OCI-LY3 (cell line): ENCODE measurements around the gene NEIL1.

Source experiments
- EZH2phosphoT487 ChIP-seq: fragments of 200-600 bp; shearing (Covaris generic); IDR thresholded peaks from 2 replicates; pipeline ENCODE4 v1.6.1; 2018; ENCODE audit warnings: antibody characterized with exemption, mixed run types, low read depth
- TF ChIP-seq, protein P1 (sequence below): fragments of 200-600, 300-600 bp; sonication (generic); IDR thresholded peaks from 2 replicates; pipeline ENCODE4 v1.5.1; 2014; ENCODE audit warnings: antibody characterized with exemption, low read length, low read depth

DNA sequence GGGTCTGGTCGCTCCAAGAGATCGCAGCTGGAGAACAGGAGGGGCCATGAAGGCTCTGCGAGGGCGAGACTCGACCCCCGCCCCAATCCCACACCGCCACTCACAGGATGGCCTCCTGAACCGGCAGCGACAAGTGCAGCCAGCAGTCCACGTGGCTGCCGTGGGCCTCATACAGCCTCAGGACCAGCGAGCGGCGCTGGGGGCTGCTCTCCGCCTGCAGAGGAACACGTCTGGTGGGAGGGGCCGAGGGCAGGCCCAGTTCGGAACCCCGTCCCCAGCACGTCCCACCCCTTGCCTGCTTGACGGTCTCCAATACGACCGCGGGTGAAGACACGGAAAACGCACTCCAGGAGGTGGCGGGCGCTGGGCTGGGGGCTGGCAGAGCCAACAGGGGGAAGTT, 9.2 kb downstream of the NEIL1 start:
- TF ChIP-seq, protein P1, sequence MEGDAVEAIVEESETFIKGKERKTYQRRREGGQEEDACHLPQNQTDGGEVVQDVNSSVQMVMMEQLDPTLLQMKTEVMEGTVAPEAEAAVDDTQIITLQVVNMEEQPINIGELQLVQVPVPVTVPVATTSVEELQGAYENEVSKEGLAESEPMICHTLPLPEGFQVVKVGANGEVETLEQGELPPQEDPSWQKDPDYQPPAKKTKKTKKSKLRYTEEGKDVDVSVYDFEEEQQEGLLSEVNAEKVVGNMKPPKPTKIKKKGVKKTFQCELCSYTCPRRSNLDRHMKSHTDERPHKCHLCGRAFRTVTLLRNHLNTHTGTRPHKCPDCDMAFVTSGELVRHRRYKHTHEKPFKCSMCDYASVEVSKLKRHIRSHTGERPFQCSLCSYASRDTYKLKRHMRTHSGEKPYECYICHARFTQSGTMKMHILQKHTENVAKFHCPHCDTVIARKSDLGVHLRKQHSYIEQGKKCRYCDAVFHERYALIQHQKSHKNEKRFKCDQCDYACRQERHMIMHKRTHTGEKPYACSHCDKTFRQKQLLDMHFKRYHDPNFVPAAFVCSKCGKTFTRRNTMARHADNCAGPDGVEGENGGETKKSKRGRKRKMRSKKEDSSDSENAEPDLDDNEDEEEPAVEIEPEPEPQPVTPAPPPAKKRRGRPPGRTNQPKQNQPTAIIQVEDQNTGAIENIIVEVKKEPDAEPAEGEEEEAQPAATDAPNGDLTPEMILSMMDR: no peak
- no peak for TF ChIP-seq EZH2phosphoT487
